Naive thymus-derived CD4-positive, alpha-beta T cell (primary cell): ENCODE results near the gene DNMT3A. TPM values are rescaled to one million over a fixed set of nuclear protein-coding genes. Genes with fewer than 3 reads are reported as not detected.

ENCODE experiments used
- ATAC-seq: fragments of 150-1000 bp; cut with Tn5 transposase; 2 replicates; pipeline ENCODE4 v1.10.0; 2021; ENCODE audit warnings: mild to moderate bottlenecking, moderate library complexity
- CTCF ChIA-PET: fragments of 350-600 bp; sonication (Branson Sonifier 250); formaldehyde crosslinking; loops from one replicate; lab custom pipeline; 2021; ENCODE audit warnings: antibody characterized with exemption; lab: Charles Lee
- POLR2A ChIA-PET: fragments of 350-600 bp; sonication (Branson Sonifier 250); formaldehyde crosslinking; loops from one replicate; lab custom pipeline; 2021; ENCODE audit warnings: antibody characterized with exemption, inconsistent platforms; lab: Charles Lee
- DNase-seq, 9 donors: peaks; one replicate each; pipeline versions ENCODE4 v3.0.0 to v3.0.0-alpha.2; 2020 to 2022; ENCODE audit warnings: mixed read lengths in 1 of 9
- H3K27ac ChIP-seq: one replicate; pipeline ENCODE4 v1.7.0; 2013; ENCODE audit warnings: mild to moderate bottlenecking, low read depth, low read length, moderate library complexity
- H3K27me3 ChIP-seq, 2 donors: one replicate each; pipeline ENCODE4 v1.7.0; 2013; ENCODE audit warnings: low read length in 2 of 2, mild to moderate bottlenecking in 2 of 2, moderate library complexity in 2 of 2; ENCODE audit not compliant: control insufficient read depth in 2 of 2, insufficient read depth in 2 of 2
- H3K36me3 ChIP-seq, 3 experiments: 1 replicate in 2 of 3; 2 replicates in 1 of 3; pipeline ENCODE4 v1.7.0; 2013; ENCODE audit warnings: low read length in 3 of 3, mild to moderate bottlenecking in 3 of 3, moderate library complexity in 1 of 3; ENCODE audit not compliant: insufficient read depth in 3 of 3, control insufficient read depth in 2 of 3
- H3K4me1 ChIP-seq, 2 donors: one replicate each; pipeline ENCODE4 v1.7.0; 2013; ENCODE audit warnings: low read length in 2 of 2, mild to moderate bottlenecking in 2 of 2, moderate library complexity in 1 of 2; ENCODE audit not compliant: control insufficient read depth in 2 of 2, insufficient read depth in 2 of 2
- H3K4me3 ChIP-seq: 2 replicates; pipeline ENCODE4 v1.7.0; 2013; ENCODE audit warnings: mild to moderate bottlenecking, low read length
- H3K9me3 ChIP-seq, 3 experiments: 1 replicate in 2 of 3; 2 replicates in 1 of 3; pipeline ENCODE4 v1.7.0; 2013; ENCODE audit warnings: low read length in 3 of 3; ENCODE audit not compliant: control insufficient read depth in 2 of 3
- H3K27ac Mint-ChIP-seq, 9 donors: one replicate each; pipeline ENCODE4 v1.8.0; 2020 to 2022; ENCODE audit warnings: mixed read lengths in 9 of 9, mild to moderate bottlenecking in 8 of 9, moderate library complexity in 5 of 9, inconsistent platforms in 2 of 9
- H3K27me3 Mint-ChIP-seq, 5 donors: one replicate each; pipeline ENCODE4 v1.8.0; 2021 to 2022; ENCODE audit warnings: mixed read lengths in 5 of 5, mild to moderate bottlenecking in 1 of 5
- H3K36me3 Mint-ChIP-seq, 5 donors: one replicate each; pipeline ENCODE4 v1.8.0; 2020 to 2022; ENCODE audit warnings: mixed read lengths in 5 of 5, mild to moderate bottlenecking in 3 of 5, inconsistent platforms in 1 of 5
- H3K4me1 Mint-ChIP-seq, 7 donors: one replicate each; pipeline ENCODE4 v1.8.0; 2020 to 2022; ENCODE audit warnings: mixed read lengths in 7 of 7, mild to moderate bottlenecking in 3 of 7, inconsistent platforms in 1 of 7
- H3K4me3 Mint-ChIP-seq, 10 donors: one replicate each; pipeline ENCODE4 v1.8.0; 2020 to 2022; ENCODE audit warnings: mild to moderate bottlenecking in 10 of 10, mixed read lengths in 10 of 10, moderate library complexity in 6 of 10, inconsistent platforms in 2 of 10
- H3K9me3 Mint-ChIP-seq, 11 donors: one replicate each; pipeline ENCODE4 v1.8.0; 2020 to 2022; ENCODE audit warnings: mixed read lengths in 11 of 11, mild to moderate bottlenecking in 4 of 11, inconsistent platforms in 1 of 11, moderate library complexity in 1 of 11
- intact Hi-C, 2 donors: fragments of 100-400 bp; cut with micrococcal nuclease; formaldehyde crosslinking; loops; one replicate each; pipeline ENCODE4 v1.15.1; 2023
- polyA plus RNA-seq, 2 donors: library from polyadenylated mRNA; unstranded; fragments of 300-500 nt; fragmentation: Illumina TruSeq; gene quantifications; one replicate each; pipeline ENCODE4 v1.2.3, GENCODE V29; 2021
- total RNA-seq, 6 experiments: library from RNA in 5 of 6; stranded (reverse) in 5 of 6; gene quantifications; 1 replicate in 5 of 6; 2 replicates in 1 of 6; pipeline ENCODE4 v1.2.3 and lab custom pipeline; 2021 to 2026

The DNMT3A gene
- total and polyA plus RNA-seq, 7 experiments from 2014 or later = 19.4 to 117 (median 80.7) TPM

DNA sequence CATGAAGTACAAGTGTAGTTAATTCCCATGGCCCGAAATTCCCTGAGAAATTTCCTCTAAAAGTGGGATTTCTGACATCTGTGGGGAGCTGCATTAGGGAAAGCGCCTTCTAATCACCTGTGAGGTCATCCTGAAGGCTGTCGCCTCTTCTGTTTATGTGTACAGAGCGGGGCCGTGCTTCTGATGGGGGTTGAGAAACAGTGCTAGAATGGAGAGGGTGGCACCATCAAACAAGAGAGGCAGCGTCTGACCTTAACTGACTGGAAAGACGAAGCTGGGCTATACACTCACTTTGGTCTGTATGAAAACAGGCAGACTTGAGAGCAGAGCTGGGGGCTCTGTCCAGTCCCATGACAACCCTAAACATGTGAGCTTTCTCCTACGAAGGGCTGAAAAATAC, 44.2 kb upstream of the DNMT3A start:
- ATAC-seq (no peak), DNase-seq (no peak)
- H3K36me3 Mint-ChIP-seq = peaks cover 8 to 60% (median 28%) of the 10 kb centered on the region in 5 donors
- intact Hi-C loops = no loop called here
- no peaks in the 10 kb centered on the region for H3K9me3 Mint-ChIP-seq
- no peak overlapping the region for H3K4me3 Mint-ChIP-seq
- Histone ChIP-seq H3K4me1 (no peaks in the 10 kb centered on the region), H3K9me3 (no peaks in the 10 kb centered on the region), H3K36me3 (peaks cover 0 to 18% (median 0%) of the 10 kb centered on the region in 3 experiments), H3K4me3 (no peak overlapping the region), H3K27me3 (no peaks in the 10 kb centered on the region), H3K27ac (no peak overlapping the region)
- no peaks in the 10 kb centered on the region for H3K27me3 Mint-ChIP-seq
- H3K27ac Mint-ChIP-seq = no peak overlapping the region
- POLR2A ChIA-PET = no interaction called here
- CTCF ChIA-PET = no interaction called here
- peaks cover 9 to 36% (median 14%) of the 10 kb centered on the region in 7 donors for H3K4me1 Mint-ChIP-seq

DNA sequence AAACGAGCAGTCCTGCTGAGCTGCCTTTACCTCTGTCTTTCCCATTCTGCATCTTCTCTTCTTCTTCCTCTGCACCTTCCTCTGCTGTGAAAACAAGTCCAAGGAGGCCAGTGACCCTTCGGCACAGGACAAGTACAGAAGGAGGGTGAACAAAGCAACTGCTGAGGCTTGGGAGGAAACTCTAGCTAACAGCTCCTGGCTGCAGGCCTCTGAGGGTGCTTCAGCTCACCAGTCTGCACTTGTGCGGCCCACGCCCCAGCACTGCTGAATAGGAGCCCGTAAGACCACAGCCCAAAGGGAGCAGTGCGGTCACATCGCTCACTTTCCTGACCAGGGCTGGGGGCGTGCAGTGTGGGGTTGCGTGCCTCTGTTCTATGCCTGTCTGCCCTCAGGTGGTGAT, 42.1 kb upstream of the DNMT3A start:
- H3K9me3 Mint-ChIP-seq = peaks cover 0 to 6% (median 0%) of the 10 kb centered on the region in 11 donors
- ChIA-PET CTCF (interaction anchor here (1.0 kb wide), 1 partner anchor 21 kb away, joined by 3 read pairs; no protein-coding TSS in a partner anchor), POLR2A (no interaction called here)
- no peak overlapping the region for H3K4me3 ChIP-seq
- peaks cover 5% of the 10 kb centered on the region in 2 donors for H3K4me1 ChIP-seq
- no peak overlapping the region for H3K27ac Mint-ChIP-seq
- DNase-seq = peak in 1 of 9 donors; percentile 18
- H3K27me3 Mint-ChIP-seq = no peaks in the 10 kb centered on the region
- no peaks in the 10 kb centered on the region for H3K9me3 ChIP-seq
- H3K36me3 Mint-ChIP-seq = peaks cover 8 to 52% (median 23%) of the 10 kb centered on the region in 5 donors
- no peak overlapping the region for H3K4me3 Mint-ChIP-seq
- H3K36me3 ChIP-seq = peaks cover 0 to 18% (median 0%) of the 10 kb centered on the region in 3 experiments
- H3K27me3 ChIP-seq = no peaks in the 10 kb centered on the region
- H3K4me1 Mint-ChIP-seq = peaks cover 15 to 34% (median 19%) of the 10 kb centered on the region in 7 donors
- H3K27ac ChIP-seq = no peak overlapping the region
- intact Hi-C loops = no loop called here
- ATAC-seq = no peak

DNA sequence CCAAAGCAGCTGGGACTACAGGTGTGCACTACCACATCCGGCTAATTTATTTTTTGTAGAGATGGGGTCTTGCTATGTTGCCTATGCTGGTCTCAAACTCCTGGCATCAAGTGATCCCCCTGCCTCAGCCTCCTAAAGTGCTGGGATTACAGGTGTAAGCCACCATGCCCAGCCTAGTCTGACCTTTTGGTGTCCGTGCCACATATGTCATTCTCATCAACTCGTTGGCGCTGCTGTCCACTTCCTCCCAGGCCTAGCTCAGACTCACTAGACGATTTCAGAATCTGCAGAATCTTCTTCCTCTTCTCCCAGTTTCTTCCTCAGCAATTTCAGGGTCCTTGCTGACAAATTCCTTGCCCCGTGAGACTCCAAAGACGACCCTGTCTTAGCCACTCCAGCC, 39.8 kb upstream of the DNMT3A start:
- H3K27ac Mint-ChIP-seq = peak overlapping the region in 1 of 9 donors; percentile 2
- no peaks in the 10 kb centered on the region for H3K27me3 Mint-ChIP-seq

DNA sequence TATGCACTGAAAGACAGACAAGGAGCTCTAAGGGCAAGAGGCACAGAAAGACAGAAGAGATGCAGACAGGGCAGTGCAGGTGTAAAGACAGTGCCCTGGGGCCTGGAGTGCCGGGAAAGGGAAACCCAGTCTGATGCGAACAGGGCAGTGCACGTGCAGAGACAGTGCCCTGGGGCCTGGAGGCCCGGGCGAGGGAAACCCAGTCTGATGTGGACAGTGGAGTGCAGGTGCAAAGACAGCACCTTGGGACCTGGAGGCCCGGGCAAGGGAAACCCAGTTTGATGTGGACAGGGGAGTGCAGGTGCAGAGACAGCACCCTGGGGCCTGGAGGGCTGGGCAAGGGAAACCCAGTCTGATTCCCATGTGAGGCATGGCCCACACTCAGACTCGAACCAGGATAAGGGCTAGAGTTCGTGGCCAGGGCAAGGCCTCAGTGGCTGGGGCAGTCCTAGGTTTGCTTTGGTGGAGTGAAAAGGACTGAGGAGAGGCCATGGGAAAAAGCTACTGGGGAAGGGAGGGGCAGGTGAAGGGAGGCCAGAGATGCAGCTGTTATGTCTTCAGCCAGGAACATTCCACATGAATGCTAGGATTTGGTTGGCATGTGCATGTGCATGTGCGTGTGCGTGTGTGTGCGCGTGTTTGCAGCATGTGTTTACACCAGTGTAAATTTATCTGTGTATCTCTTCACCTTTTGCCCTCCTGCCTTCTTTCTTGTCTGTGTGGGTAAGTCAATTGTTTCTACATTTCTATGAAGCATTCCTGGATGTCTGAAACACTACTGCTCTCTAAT, 39.1 kb upstream of the DNMT3A start:
- Histone ChIP-seq H3K4me3 (no peak overlapping the region), H3K4me1 (peaks cover 28 to 31% of the 10 kb centered on the region in 2 donors), H3K36me3 (peaks cover 0 to under 1% (median 0%) of the 10 kb centered on the region in 3 experiments), H3K27ac (no peak overlapping the region), H3K27me3 (no peaks in the 10 kb centered on the region), H3K9me3 (no peaks in the 10 kb centered on the region)
- intact Hi-C loops = no loop called here
- ATAC-seq (no peak), DNase-seq (peak in 1 of 9 donors; percentile 19)
- no peak overlapping the region for H3K4me3 Mint-ChIP-seq
- H3K27ac Mint-ChIP-seq = peak overlapping the region in 1 of 9 donors; percentile 4
- ChIA-PET POLR2A (no interaction called here), CTCF (no interaction called here)
- peaks cover 26 to 41% (median 33%) of the 10 kb centered on the region in 7 donors for H3K4me1 Mint-ChIP-seq
- no peaks in the 10 kb centered on the region for H3K27me3 Mint-ChIP-seq
- H3K9me3 Mint-ChIP-seq = peaks cover 0 to 6% (median 0%) of the 10 kb centered on the region in 11 donors
- H3K36me3 Mint-ChIP-seq = peaks cover 0 to 26% (median 6%) of the 10 kb centered on the region in 5 donors

More for the DNA sequence above, 39.8 kb upstream of the DNMT3A start:
- H3K27me3 ChIP-seq = no peaks in the 10 kb centered on the region
- H3K4me3 Mint-ChIP-seq = no peak overlapping the region
- peaks cover 0 to 5% (median 0%) of the 10 kb centered on the region in 3 experiments for H3K36me3 ChIP-seq
- no peaks in the 10 kb centered on the region for H3K9me3 ChIP-seq
- peaks cover 0 to 6% (median 0%) of the 10 kb centered on the region in 11 donors for H3K9me3 Mint-ChIP-seq
- H3K4me3 ChIP-seq = no peak overlapping the region
- ChIA-PET POLR2A (no interaction called here), CTCF (interaction anchor here (0.7 kb wide), 1 partner anchor 28 kb away, joined by 3 read pairs; no protein-coding TSS in a partner anchor)
- H3K36me3 Mint-ChIP-seq = peaks cover 2 to 32% (median 8%) of the 10 kb centered on the region in 5 donors
- H3K4me1 ChIP-seq = peaks cover 22 to 26% of the 10 kb centered on the region in 2 donors
- H3K27ac ChIP-seq = no peak overlapping the region
- peaks cover 24 to 36% (median 29%) of the 10 kb centered on the region in 7 donors for H3K4me1 Mint-ChIP-seq
- peak in 1 of 9 donors; percentile 0 for DNase-seq
- intact Hi-C loops = no loop called here
- no peak for ATAC-seq

DNA sequence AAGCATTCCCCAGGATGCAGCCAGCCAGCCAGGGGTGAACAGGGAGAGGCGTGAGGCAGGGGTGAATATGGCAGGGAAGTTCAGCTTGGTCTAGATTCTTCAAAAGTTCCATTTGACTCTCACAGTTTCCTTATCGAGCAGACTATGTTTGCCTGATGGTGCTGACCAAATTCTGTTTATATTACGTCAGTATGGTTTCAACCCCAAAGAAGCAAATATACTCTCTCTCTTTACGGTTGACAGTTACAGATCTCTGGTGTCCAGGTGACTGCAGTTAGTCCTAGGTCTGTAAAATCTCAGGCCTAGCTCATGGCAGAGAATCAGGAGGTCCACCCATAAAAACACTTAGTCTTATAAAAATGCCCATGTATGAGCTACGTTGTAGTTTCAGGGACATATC, 38.3 kb upstream of the DNMT3A start:
- H3K9me3 Mint-ChIP-seq = peaks cover 0 to 6% (median 0%) of the 10 kb centered on the region in 11 donors
- CTCF ChIA-PET = no interaction called here
- no peaks in the 10 kb centered on the region for H3K27me3 Mint-ChIP-seq
- Histone ChIP-seq H3K9me3 (no peaks in the 10 kb centered on the region), H3K27ac (no peak overlapping the region), H3K36me3 (no peaks in the 10 kb centered on the region), H3K4me3 (no peak overlapping the region), H3K27me3 (no peaks in the 10 kb centered on the region), H3K4me1 (peaks cover 28 to 31% of the 10 kb centered on the region in 2 donors)
- intact Hi-C loops = no loop called here
- no peak overlapping the region for H3K4me3 Mint-ChIP-seq
- H3K27ac Mint-ChIP-seq = peak overlapping the region in 3 of 9 donors; percentile 37 to 89 (median 55)
- H3K36me3 Mint-ChIP-seq = peaks cover 0 to 27% (median 6%) of the 10 kb centered on the region in 5 donors
- peaks cover 26 to 48% (median 32%) of the 10 kb centered on the region in 7 donors for H3K4me1 Mint-ChIP-seq
- DNase-seq (peak in 1 of 9 donors; percentile 20), ATAC-seq (no peak)
- POLR2A ChIA-PET = no interaction called here

DNA sequence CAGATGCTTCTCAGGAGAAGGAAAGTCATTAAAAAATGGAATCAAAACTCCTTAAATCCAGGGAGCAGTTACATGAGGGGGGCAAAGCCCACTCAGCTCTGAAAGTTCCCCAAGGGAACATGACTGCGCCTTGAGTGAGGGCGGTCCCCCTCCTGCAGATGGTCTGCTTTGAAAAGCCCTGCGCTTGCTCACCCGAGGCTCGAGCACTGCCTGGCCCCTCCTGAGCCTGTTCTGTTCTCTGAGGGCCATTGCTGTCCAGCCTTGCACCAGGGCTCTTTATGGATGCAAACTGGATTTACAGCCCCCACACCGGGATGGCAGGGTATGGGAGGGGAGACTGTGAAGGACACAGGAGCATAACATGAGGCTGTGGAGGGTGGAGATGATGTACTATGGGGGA, 37.8 kb upstream of the DNMT3A start:
- Histone ChIP-seq H3K27me3 (no peaks in the 10 kb centered on the region), H3K4me3 (no peak overlapping the region), H3K27ac (no peak overlapping the region), H3K9me3 (no peaks in the 10 kb centered on the region), H3K4me1 (peaks cover 28 to 31% of the 10 kb centered on the region in 2 donors), H3K36me3 (no peaks in the 10 kb centered on the region)
- ChIA-PET CTCF (no interaction called here), POLR2A (no interaction called here)
- Mint-ChIP-seq H3K36me3 (peaks cover 0 to 30% (median 6%) of the 10 kb centered on the region in 5 donors), H3K27ac (peak overlapping the region in 3 of 9 donors; percentile 55 to 89 (median 72)), H3K4me3 (peak overlapping the region in 1 of 10 donors; percentile 13), H3K4me1 (peaks cover 26 to 49% (median 32%) of the 10 kb centered on the region in 7 donors), H3K27me3 (no peaks in the 10 kb centered on the region), H3K9me3 (peaks cover 0 to 6% (median 0%) of the 10 kb centered on the region in 11 donors)
- DNase-seq (peak in 1 of 9 donors; percentile 18), ATAC-seq (no peak)
- intact Hi-C loops = loop anchor here (5.0 to 10.0 kb wide), 3 partner anchors 73 to 295 kb away; partner anchors contain the start of gene DTNB (in 1 of the 2)
